Kidney (tissue), 14 donors: Measurements from ENCODE around the gene EGFL8. TPM values are rescaled to one million over a fixed set of nuclear protein-coding genes. Genes with fewer than 3 reads are reported as not detected.
A peak's percentile ranks its signal among the peaks of the same experiment; 100 is the strongest.

ENCODE experiments used
- DNase-seq, 5 donors: peaks; one replicate each; pipeline ENCODE4 v3.0.0-alpha.2; 2013 to 2020
- FAIRE-seq: peaks from 2 replicates; lab custom pipeline; 2012; peaks lifted over from hg19 to GRCh38; lab: Jason Lieb, UNC
- H3K27ac ChIP-seq, 2 donors: one replicate each; pipeline ENCODE4 v1.7.0; 2013; ENCODE audit warnings: low read depth in 2 of 2, low read length in 2 of 2, inconsistent platforms in 1 of 2
- H3K27me3 ChIP-seq: one replicate; pipeline ENCODE4 v1.7.1; 2013; ENCODE audit warnings: low read length, inconsistent platforms; ENCODE audit not compliant: control insufficient read depth, insufficient read depth
- H3K36me3 ChIP-seq, 3 donors: one replicate each; pipeline versions ENCODE4 v1.7.0 to v1.7.1; 2013; ENCODE audit warnings: low read length in 3 of 3, control low read depth in 1 of 3, inconsistent platforms in 1 of 3; ENCODE audit not compliant: insufficient read depth in 3 of 3, control insufficient read depth in 2 of 3
- H3K4me1 ChIP-seq, 3 donors: one replicate each; pipeline versions ENCODE4 v1.7.0 to v1.7.1; 2013; ENCODE audit warnings: low read length in 3 of 3, inconsistent platforms in 1 of 3, low read depth in 1 of 3; ENCODE audit not compliant: control insufficient read depth in 2 of 3, insufficient read depth in 2 of 3
- H3K4me3 ChIP-seq, 3 donors: one replicate each; pipeline versions ENCODE4 v1.7.0 to v1.8.1; 2013; ENCODE audit warnings: low read length in 3 of 3, control low read depth in 1 of 3, inconsistent platforms in 1 of 3
- H3K9ac ChIP-seq, 3 donors: one replicate each; pipeline versions ENCODE4 v1.7.0 to v1.7.1; 2013; ENCODE audit warnings: low read length in 3 of 3, control low read depth in 1 of 3, inconsistent platforms in 1 of 3
- H3K9me3 ChIP-seq, 3 donors: one replicate each; pipeline versions ENCODE4 v1.7.0 to v1.7.1; 2013; ENCODE audit warnings: low read length in 3 of 3, control low read depth in 1 of 3, inconsistent platforms in 1 of 3; ENCODE audit not compliant: control insufficient read depth in 2 of 3, insufficient read depth in 1 of 3
- CTCF ChIP-seq: IDR thresholded peaks from 3 replicates; pipeline ENCODE4 v1.5.1; 2012; ENCODE audit warnings: mild to moderate bottlenecking, moderate library complexity, borderline replicate concordance; ENCODE audit not compliant: insufficient read depth; ENCODE audit errors: extremely low read depth
- intact Hi-C: fragments of 100-400 bp; cut with DNase I; formaldehyde crosslinking; loops from one replicate; pipeline ENCODE4 v1.11.1; 2022
- polyA plus RNA-seq: library from polyadenylated mRNA; stranded (reverse); fragments of 350-450 nt; fragmentation: Illumina TruSeq; extraction: RNeasy Lipid Tissue Mini Kit (QIAGEN cat#74804); gene quantifications from one replicate; pipeline ENCODE4 v1.2.3, GENCODE V29; 2014; ENCODE audit warnings: low read depth, low replicate concordance; ENCODE audit not compliant: insufficient read depth
- total RNA-seq: library from RNA; stranded (reverse); fragmentation: NEBNext Ultra II Directional; extraction: Animal tissue kit (Norgen Biotek cat#: 25700); gene quantifications from one replicate; pipeline ENCODE4 v1.2.1, GENCODE V29; 2021
- donor health status: control.
- donor health status: control.
- donor health status: control.
- donor health status: control.
- donor health status: control.
- donor health status: DM: yes; HTN: yes; CAD: no.
- donor health status: Normal renal cell carcinoma (clear cell type).

EGFL8 gene
- total and polyA plus RNA-seq, 2 donors from 2014 or later, result 15.0 to 18.3 TPM

- no peak for FAIRE-seq
- Histone ChIP-seq H3K27ac (no peak overlapping the region), H3K4me3 (no peak overlapping the region), H3K9me3 (no peaks in the 10 kb centered on the region), H3K9ac (no peak overlapping the region), H3K4me1 (no peaks in the 10 kb centered on the region), H3K27me3 (no peaks in the 10 kb centered on the region), H3K36me3 (no peaks in the 10 kb centered on the region)
- peak; percentile 23 to 54 (median 49) for DNase-seq
- intact Hi-C loops, result no loop called here
- TF ChIP-seq CTCF, result no peak
These were observed 39.3 kb downstream of the EGFL8 start for GRCh38 chr6:32203426-32204267.

GRCh38 chr6:32204268-32204715 lies 39.9 kb downstream of the EGFL8 start:
- no peaks in the 10 kb centered on the region for H3K36me3 ChIP-seq
- TF ChIP-seq CTCF, result no peak
- no peak overlapping the region for H3K27ac ChIP-seq
- no peaks in the 10 kb centered on the region for H3K4me1 ChIP-seq
- no peak for FAIRE-seq
- no peak overlapping the region for H3K4me3 ChIP-seq
- DNase-seq, result no peak
- H3K9me3 ChIP-seq, result no peaks in the 10 kb centered on the region
- intact Hi-C loops, result no loop called here
- no peak overlapping the region for H3K9ac ChIP-seq
- no peaks in the 10 kb centered on the region for H3K27me3 ChIP-seq

GRCh38 chr6:32208996-32209395 lies 44.6 kb downstream of the EGFL8 start:
- no peaks in the 10 kb centered on the region for H3K4me1 ChIP-seq
- FAIRE-seq (no peak), DNase-seq (no peak)
- H3K9ac ChIP-seq, result no peak overlapping the region
- H3K4me3 ChIP-seq, result no peak overlapping the region
- H3K9me3 ChIP-seq, result no peaks in the 10 kb centered on the region
- TF ChIP-seq CTCF, result no peak
- H3K27me3 ChIP-seq, result no peaks in the 10 kb centered on the region
- no peaks in the 10 kb centered on the region for H3K36me3 ChIP-seq
- intact Hi-C loops, result no loop called here
- no peak overlapping the region for H3K27ac ChIP-seq
